CD4-positive, alpha-beta T cell treated with Interferon gamma for 1 hour (primary cell): ENCODE data around the gene ZNF74.
"Not testable (repeated sequence)": the region's sequence is repeated elsewhere in the genome, so short reads cannot be mapped to it uniquely, and the experiment has no call there.

Experiments
- DNase-seq: peaks from one replicate; pipeline ENCODE4 v3.0.0-alpha.2; 2020

The ZNF74 gene

GRCh38 chr22:20376983-20377382 lies 17.0 kb upstream of the ZNF74 start:
- not testable (repeated sequence) for DNase-seq

DNA sequence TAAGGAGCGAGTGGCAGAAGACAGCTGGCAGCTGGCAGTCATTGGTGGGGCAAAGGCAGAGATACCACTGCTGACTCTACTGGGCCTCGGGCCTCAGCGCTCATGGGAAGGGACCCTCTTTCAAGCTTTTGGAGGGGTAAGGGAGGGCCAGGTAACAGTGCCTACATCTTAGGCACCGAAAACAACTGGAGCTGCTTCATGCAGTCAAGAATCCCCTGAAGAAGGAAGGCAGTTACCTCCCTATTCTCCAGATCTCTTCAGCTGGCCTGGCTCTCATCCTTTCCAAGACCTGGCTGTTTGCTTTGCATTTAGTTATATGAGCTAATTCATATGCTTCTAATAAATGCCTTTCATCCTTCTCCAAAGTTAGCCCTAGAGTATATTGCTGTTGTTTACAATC lies 15.8 kb upstream of the ZNF74 start:
- DNase-seq, result no peak

- not testable (repeated sequence) for DNase-seq
Observed at GRCh38 chr22:20378684-20379083, 15.3 kb upstream of the ZNF74 start.

DNA sequence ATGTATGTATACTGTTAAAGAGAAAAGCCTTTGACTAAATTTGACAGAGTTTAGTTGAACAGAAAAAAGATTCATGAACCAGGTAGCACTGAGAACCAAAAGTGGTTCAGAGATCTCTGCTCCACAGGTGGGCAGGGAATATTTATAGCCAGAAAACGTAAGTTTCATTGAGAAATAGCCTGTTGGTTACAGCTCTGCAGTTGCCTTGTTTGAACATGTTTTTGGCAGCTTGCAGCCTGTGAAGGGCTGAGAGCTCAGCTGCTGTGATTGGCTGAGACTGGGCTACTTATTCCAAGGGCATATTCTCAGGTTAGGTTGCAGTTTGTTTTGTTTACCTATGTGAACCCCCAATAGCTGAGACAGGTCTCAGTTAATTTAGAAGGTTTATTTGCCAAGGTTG lies 13.5 kb upstream of the ZNF74 start:
- DNase-seq, result no peak

DNA sequence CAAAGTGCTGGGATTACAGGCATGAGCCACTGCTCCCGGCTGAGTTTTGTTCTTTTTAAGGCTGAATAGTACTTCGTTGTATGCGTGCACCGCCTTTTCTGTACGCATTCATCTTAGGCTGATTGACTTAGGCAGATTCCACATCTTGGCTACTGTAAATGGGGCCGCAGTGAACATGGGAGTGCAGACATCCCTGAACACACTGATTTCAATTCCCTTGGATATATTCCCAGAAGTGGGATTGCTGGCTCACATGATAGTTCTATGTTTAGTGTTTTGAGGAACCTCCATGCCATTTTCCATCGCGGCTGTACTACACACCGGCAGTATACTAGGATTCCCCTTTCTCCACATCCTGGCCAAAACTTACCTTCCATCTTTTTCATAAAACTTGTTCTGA lies 10.4 kb upstream of the ZNF74 start:
- no peak for DNase-seq

DNA sequence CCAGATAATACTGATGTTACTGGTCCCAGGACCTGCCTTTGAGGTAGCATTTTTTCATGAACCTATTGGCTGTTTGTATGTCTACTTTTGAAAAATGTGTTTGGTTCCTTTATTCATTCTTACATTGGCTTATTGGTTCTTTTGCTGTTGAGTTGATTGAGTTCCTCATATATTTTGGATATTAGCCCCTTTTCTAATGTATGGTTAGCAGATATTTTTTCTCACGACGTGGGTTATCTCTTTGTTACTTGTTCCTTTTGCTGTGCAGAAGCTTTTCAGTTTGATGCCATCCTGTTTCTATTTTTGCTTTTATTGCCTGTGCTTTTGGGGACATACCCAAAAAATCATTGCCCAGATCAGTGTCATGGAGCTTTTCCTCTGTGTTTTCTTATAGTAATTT lies 9.8 kb upstream of the ZNF74 start:
- DNase-seq, result no peak

GRCh38 chr22:20384865-20385264 lies 9.1 kb upstream of the ZNF74 start:
- DNase-seq, result no peak

- DNase-seq, result no peak
Observed at GRCh38 chr22:20386336-20386735, 7.6 kb upstream of the ZNF74 start.

DNA sequence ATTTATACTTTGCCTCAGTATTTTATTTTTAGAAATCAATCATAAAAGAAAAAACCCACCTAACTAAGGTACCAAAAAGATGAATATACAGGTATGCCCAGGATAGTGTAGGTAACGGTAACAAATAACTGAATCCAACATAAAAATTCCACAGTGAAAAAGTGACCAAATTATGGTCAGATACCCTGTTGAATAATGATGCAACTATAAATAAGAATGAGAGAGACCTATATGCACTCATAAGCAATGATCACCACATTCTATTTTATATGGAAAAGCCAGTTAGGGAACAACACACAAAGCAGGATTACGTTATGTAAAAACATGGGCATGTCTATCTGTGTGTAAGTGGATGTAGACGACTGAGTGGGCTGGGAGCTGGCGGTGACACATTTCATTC lies 7.0 kb upstream of the ZNF74 start:
- DNase-seq, result no peak

DNA sequence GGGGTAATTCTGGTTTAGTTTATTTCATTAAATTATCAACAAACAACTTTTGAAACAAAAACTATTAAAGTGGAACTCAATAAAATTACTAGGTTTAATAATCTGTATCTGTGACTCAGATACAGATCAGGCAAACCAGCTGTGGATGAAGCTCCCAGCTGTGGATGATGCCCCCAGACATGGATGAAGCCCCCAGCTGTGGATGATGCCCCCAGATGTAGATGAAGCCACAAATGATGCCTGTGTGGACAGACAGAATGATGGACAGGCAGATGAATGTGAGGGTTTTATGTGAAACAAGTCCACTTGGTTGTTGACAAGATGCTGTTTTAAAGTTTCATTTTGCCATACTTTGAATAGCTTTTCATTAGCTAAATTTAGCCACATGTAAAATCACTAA lies 5.8 kb upstream of the ZNF74 start:
- DNase-seq, result no peak

- DNase-seq, result no peak
Observed at GRCh38 chr22:20389288-20389687, 4.7 kb upstream of the ZNF74 start.

GRCh38 chr22:20390394-20390907 lies 3.5 kb upstream of the ZNF74 start:
- DNase-seq, result no peak

- DNase-seq, result no peak
Observed at GRCh38 chr22:20391222-20391621, 2.7 kb upstream of the ZNF74 start.

DNA sequence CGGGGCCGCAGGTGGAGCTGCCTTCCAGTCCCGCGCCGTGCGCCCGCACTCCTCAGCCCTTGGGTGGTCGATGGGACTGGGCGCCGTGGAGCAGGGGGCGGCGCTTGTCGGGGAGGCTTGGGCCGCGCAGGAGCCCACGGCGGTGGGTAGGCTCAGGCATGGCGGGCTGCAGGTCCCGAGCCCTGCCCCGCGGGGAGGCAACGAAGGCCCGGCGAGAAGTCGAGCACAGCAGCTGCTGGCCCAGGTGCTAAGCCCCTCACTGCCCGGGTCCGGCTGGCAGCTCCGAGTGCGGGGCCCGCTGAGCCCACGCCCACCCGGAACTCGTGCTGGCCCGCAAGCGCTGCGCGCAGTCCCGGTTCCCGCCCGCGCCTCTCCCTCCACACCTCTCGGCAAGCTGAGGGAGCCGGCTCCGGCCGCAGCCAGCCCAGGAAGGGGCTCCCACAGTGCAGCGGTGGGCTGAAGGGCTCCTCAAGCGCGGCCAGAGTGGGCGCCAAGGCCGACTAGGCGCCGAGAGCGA lies 1.5 kb upstream of the ZNF74 start:
- not testable (repeated sequence) for DNase-seq

DNA sequence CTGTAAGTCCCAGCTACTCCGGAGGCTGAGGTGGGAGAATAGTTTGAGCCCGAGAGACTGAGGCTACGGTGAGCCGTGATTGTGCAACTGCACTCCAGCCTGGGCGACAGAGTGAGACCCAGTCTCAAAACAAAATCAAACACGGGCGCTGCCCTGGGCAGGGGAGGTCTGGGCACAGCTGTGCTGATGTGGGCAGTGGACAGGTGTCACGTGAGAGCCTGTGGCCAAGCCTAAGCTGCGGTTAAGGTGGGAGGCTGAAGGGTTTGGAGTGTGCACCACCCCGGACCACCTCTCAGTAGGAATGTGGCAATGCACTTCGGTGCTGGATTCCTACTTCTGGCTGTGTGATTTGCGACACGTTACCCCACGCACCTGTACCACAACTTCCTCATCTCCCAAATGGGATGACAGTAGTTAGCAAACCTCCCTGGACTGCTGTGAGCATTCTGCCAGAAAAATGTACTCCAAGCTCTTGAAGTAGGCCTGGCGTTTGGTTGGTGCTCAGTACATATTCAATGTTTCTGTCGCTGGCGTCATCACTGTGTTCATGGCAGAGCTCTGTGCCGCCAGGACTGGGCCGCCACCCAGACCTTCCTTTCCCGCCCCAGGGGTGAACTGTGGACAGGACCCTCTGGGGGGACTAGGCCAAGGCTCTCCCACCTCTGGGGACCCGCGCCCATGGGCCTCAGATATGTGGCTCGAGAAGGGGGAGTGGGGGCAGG lies 807 bp upstream of the ZNF74 start:
- DNase-seq, result no peak

DNA sequence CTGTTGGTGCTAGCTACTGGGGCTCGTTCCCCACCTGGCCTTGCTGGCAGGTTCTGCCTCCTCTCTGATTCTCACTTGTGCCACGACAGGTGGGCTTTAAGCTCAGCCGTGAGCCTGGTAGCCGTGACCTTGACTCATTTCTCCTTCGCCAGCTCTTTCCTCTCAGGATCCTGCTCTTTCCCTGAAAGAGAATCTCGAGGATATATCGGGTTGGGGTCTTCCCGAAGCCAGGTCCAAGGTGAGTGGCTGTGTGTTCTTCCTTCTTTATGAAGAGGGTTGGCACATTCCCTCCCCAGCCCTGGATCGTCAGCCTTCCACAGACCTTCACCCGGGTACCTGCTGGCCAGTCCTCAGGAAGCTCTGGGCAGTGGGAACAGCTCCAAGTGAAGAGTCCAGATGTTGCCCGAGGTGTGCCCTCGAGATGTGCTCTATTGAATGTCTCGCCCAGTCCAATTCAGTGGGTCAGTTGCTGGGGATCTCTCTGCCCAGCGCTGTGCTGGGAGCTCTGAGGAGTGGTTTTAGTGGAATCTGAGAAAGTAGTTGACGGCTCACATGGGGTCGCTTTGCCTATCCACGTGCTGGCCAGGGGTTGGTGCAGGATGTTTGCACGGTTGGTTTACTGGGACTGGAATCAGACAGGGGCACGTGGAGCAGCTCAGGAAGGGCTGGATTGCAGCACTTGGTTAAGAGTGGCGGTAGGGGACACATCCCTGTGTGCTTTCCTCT lies 1.4 kb downstream of the ZNF74 start:
- no peak for DNase-seq

GRCh38 chr22:20395907-20396287 lies 1.9 kb downstream of the ZNF74 start:
- DNase-seq, result no peak

DNA sequence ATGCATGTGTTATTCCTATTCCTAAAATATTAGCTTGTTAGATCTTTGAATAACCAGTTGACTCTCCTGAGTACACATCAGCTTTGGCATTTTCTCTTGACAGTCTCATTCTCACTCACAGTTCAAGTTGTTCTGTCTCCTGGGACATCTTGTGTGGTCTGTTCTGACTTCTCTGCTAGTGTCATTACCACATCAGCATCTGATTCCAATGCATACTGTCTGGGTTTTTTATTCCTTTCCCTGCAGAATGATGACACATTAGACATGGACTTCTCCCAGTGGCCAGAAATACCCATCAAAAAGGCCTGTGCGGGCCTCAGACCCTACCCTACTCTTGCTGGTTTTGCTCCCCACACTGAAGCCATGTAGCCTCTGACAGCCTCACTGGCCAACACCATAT lies 2.7 kb downstream of the ZNF74 start:
- DNase-seq, result no peak

GRCh38 chr22:20397498-20397897 lies 3.5 kb downstream of the ZNF74 start:
- no peak for DNase-seq

GRCh38 chr22:20398420-20398819 lies 4.5 kb downstream of the ZNF74 start:
- DNase-seq, result no peak

GRCh38 chr22:20399866-20400605 lies 6.1 kb downstream of the ZNF74 start:
- DNase-seq, result no peak

GRCh38 chr22:20400606-20401375 lies 6.8 kb downstream of the ZNF74 start:
- DNase-seq, result no peak
